Breast epithelium (tissue), 4 donors: Measurements from ENCODE around the gene BEND3. TPM values are rescaled to one million over a fixed set of nuclear protein-coding genes. Genes with fewer than 3 reads are reported as not detected.
A peak's percentile ranks its signal among the peaks of the same experiment; 100 is the strongest.
"Not testable (repeated sequence)": the region's sequence is repeated elsewhere in the genome, so short reads cannot be mapped to it uniquely, and the experiment has no call there.

Source experiments
- DNase-seq, 2 donors: peaks; one replicate each; pipeline ENCODE4 v3.0.0-alpha.2; 2019; ENCODE audit warnings: low spot score in 2 of 2
- H3K27ac ChIP-seq, 2 donors: fragments of 200-600 bp; sonication (generic) in 1 of 2; one replicate each; pipeline ENCODE4 v1.5.1; 2016 to 2019; ENCODE audit warnings: mild to moderate bottlenecking in 1 of 2
- H3K27me3 ChIP-seq, 2 donors: fragments of 200-600 bp; sonication (generic) in 1 of 2; one replicate each; pipeline versions ENCODE4 v1.5.1 to v1.6.0; 2017 to 2019; ENCODE audit warnings: control low read depth in 1 of 2, mild to moderate bottlenecking in 1 of 2
- H3K36me3 ChIP-seq: fragments of 200-600 bp; one replicate; pipeline ENCODE4 v1.5.1; 2019
- H3K4me1 ChIP-seq, 2 donors: fragments of 200-600 bp; sonication (generic); one replicate each; pipeline ENCODE4 v1.5.1; 2016 to 2019; ENCODE audit warnings: control low read depth in 1 of 2
- H3K4me3 ChIP-seq, 3 donors: fragments of 200-600 bp; sonication (generic); 1 replicate in 2 of 3; 2 replicates in 1 of 3; pipeline ENCODE4 v1.5.1; 2016 to 2019; ENCODE audit warnings: mild to moderate bottlenecking in 3 of 3, moderate library complexity in 2 of 3
- H3K9me3 ChIP-seq, 2 donors: fragments of 200-600 bp; sonication (generic) in 1 of 2; one replicate each; pipeline ENCODE4 v1.5.1; 2016 to 2019; ENCODE audit warnings: control low read depth in 1 of 2
- CTCF ChIP-seq, 3 donors: fragments of 450-650 bp; IDR thresholded peaks; one replicate each; pipeline ENCODE4 v1.5.1; 2016 to 2017; ENCODE audit warnings: antibody characterized with exemption in 3 of 3, mild to moderate bottlenecking in 3 of 3, moderate library complexity in 3 of 3
- POLR2A ChIP-seq: fragments of 450-650 bp; IDR thresholded peaks from one replicate; pipeline ENCODE4 v1.6.1; 2016; ENCODE audit warnings: antibody characterized with exemption, mild to moderate bottlenecking, moderate library complexity
- POLR2AphosphoS5 ChIP-seq, 3 donors: sonication (generic); formaldehyde crosslinking; IDR thresholded peaks; one replicate each; pipeline ENCODE4 v1.6.1; 2017; ENCODE audit warnings: antibody characterized with exemption in 3 of 3
- intact Hi-C: fragments of 100-400 bp; cut with DNase I; formaldehyde crosslinking; loops from one replicate; pipeline ENCODE4 v1.15.1; 2023; ENCODE audit warnings: low total_unique reads
- total RNA-seq, 3 donors: library from RNA; depleted of rRNA; stranded (reverse); fragments of >200 nt; gene quantifications; one replicate each; pipeline ENCODE4 v1.1.0, GENCODE V29; 2016

BEND3 gene
- total RNA-seq, 3 donors from 2014 or later, result 0.96 to 3.6 (median 2.5) TPM

DNA sequence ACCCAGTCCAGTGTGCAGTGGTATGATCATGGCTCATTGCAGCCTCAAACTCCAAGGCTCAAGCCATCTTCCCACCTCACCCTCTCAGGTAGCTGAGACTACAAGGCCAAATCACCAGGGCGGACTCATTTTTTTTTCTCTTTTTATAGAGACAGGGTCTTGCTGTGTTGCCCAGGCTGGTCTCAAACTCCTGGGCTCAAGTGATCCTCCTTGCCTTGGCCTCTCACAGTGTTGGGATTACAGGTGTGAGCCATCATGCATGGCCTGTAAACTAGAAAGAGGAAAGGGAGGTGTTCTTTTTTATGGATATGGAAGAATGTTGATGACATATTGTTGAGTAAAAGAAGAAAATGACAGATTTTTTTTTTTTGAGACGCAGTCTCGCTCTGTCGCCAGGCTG lies 5.1 kb upstream of the BEND3 start:
- intact Hi-C loops, result no loop called here
- Histone ChIP-seq H3K36me3 (no peaks in the 10 kb centered on the region), H3K4me1 (no peaks in the 10 kb centered on the region), H3K4me3 (no peak overlapping the region), H3K9me3 (no peaks in the 10 kb centered on the region), H3K27ac (no peak overlapping the region), H3K27me3 (no peaks in the 10 kb centered on the region)
- no peak for TF ChIP-seq POLR2AphosphoS5 (IDR thresholded peaks at IDR 0.05)
- no peak for TF ChIP-seq POLR2A
- TF ChIP-seq CTCF (IDR thresholded peaks at IDR 0.05), result no peak
- no peak for DNase-seq

- intact Hi-C loops, result no loop called here
- H3K9me3 ChIP-seq, result no peaks in the 10 kb centered on the region
- no peaks in the 10 kb centered on the region for H3K36me3 ChIP-seq
- TF ChIP-seq POLR2A, result no peak
- TF ChIP-seq CTCF (IDR thresholded peaks at IDR 0.05), result no peak
- no peak for TF ChIP-seq POLR2AphosphoS5 (IDR thresholded peaks at IDR 0.05)
- H3K4me3 ChIP-seq, result no peak overlapping the region
- no peaks in the 10 kb centered on the region for H3K27me3 ChIP-seq
- no peak for DNase-seq
- H3K27ac ChIP-seq, result no peak overlapping the region
- H3K4me1 ChIP-seq, result no peaks in the 10 kb centered on the region
These were observed 3.7 kb upstream of the BEND3 start for GRCh38 chr6:107118976-107119375.

GRCh38 chr6:107118540-107118939 lies 3.2 kb upstream of the BEND3 start:
- H3K4me3 ChIP-seq, intact Hi-C loops: not testable (repeated sequence)

DNA sequence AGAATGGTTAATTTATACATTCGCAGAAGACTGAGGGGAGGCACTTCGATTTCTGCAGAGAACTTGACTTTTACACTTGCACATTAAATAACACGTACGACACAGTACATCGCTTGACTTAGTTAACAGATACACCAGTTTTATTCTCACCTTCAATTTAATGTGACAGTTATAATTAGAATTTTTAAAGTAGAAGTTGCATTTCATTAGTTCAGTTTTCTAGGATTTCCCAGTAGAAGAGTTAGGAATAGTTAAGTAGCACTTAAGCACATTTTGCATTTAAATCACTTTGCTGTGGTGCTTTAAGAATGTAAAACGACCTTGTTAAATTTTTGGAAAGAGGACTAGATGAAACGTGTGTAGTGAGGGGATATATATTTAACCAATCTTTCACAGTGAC lies 1.6 kb upstream of the BEND3 start:
- Histone ChIP-seq H3K36me3 (no peaks in the 10 kb centered on the region), H3K9me3 (no peaks in the 10 kb centered on the region), H3K27ac (no peak overlapping the region), H3K4me1 (no peaks in the 10 kb centered on the region), H3K27me3 (no peaks in the 10 kb centered on the region), H3K4me3 (no peak overlapping the region)
- TF ChIP-seq POLR2AphosphoS5 (IDR thresholded peaks at IDR 0.05), result no peak
- intact Hi-C loops, result no loop called here
- no peak for DNase-seq

More at GRCh38 chr6:107118540-107118939, 3.2 kb upstream of the BEND3 start:
- not testable (repeated sequence) for H3K27me3 ChIP-seq, DNase-seq, H3K9me3 ChIP-seq, H3K27ac ChIP-seq, H3K36me3 ChIP-seq, H3K4me1 ChIP-seq

DNA sequence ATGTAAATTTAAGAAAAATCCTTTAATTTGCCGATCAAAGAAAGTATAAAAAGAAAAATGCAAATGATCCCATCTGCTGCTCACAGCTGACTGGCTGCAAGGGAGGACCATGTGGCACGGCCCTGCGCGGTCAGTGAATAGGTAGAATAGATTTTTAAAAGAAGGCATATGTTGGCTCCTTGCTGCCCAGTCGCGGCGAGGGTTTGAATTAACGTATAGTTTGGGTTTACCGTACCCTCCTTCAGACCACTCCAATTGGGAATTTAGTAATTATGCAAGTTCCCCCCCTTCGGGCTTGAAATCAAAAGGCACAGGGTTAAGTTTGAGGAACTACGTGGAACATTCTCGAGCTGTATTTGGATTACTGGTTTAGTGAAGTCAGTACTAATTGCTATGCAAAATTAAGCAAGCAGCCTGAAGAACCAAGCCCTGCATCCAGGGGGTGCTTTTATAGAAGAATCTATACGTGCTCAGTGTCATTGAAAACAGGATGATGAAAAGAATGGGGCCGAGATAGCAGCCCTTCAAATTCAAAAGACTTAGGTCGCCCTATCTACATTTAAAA lies 1.1 kb upstream of the BEND3 start:
- H3K27me3 ChIP-seq, result no peaks in the 10 kb centered on the region
- TF ChIP-seq CTCF (IDR thresholded peaks at IDR 0.05) (no peak), POLR2A (no peak), POLR2AphosphoS5 (IDR thresholded peaks at IDR 0.05) (no peak)
- H3K36me3 ChIP-seq, result no peaks in the 10 kb centered on the region
- intact Hi-C loops, result no loop called here
- H3K4me1 ChIP-seq, result no peaks in the 10 kb centered on the region
- H3K27ac ChIP-seq, result peak overlapping the region in 1 of 2 donors; percentile 10
- H3K9me3 ChIP-seq, result no peaks in the 10 kb centered on the region
- DNase-seq, result no peak
- peak overlapping the region; percentile 61 to 77 (median 73) for H3K4me3 ChIP-seq

GRCh38 chr6:107115695-107116327 lies 496 bp upstream of the BEND3 start:
- Histone ChIP-seq H3K4me3 (peak overlapping the region; percentile 61 to 77 (median 73)), H3K36me3 (no peaks in the 10 kb centered on the region), H3K27me3 (no peaks in the 10 kb centered on the region), H3K4me1 (no peaks in the 10 kb centered on the region), H3K27ac (peak overlapping the region; percentile 10 to 87), H3K9me3 (no peaks in the 10 kb centered on the region)
- intact Hi-C loops, result no loop called here
- DNase-seq, result no peak
- no peak for TF ChIP-seq POLR2A
- no peak for TF ChIP-seq CTCF (IDR thresholded peaks at IDR 0.05)
- TF ChIP-seq POLR2AphosphoS5 (IDR thresholded peaks at IDR 0.05), result no peak
